ENCODE data around the gene ARHGAP8. TPM values are rescaled to one million over a fixed set of nuclear protein-coding genes. Genes with fewer than 3 reads are reported as not detected.

ARHGAP8 gene
- total and polyA plus RNA-seq, 12 donors, result 0.17 to 0.53 (median 0.33) TPM; not detected in 5

- ATAC-seq (no peak), DNase-seq (no peak)
- no peaks in the 10 kb centered on the region for H3K36me3 ChIP-seq
- no peak overlapping the region for H3K4me3 ChIP-seq
- H3K27ac ChIP-seq, result no peak overlapping the region
- no peak for TF ChIP-seq CTCF (IDR thresholded peaks at IDR 0.05)
- H3K9me3 ChIP-seq, result no peaks in the 10 kb centered on the region
- intact Hi-C loops (cut with DNase I), result no loop called here
- H3K27me3 ChIP-seq, result peaks cover 0 to 20% (median 12%) of the 10 kb centered on the region in 7 donors
- 85 to 89% methylated on average over 21 of the region's 21 CpGs for WGBS, 2 donors
- H3K4me1 ChIP-seq, result peaks cover 0 to 37% (median 19%) of the 10 kb centered on the region in 9 donors
Observed at GRCh38 chr22:44732017-44732561, 20.3 kb upstream of the ARHGAP8 start.

GRCh38 chr22:44732661-44733060 is 19.7 kb upstream of the ARHGAP8 start:
- no peak overlapping the region for H3K4me3 ChIP-seq
- no peak for ATAC-seq
- intact Hi-C loops (cut with DNase I), result no loop called here
- peaks cover 0 to 39% (median 19%) of the 10 kb centered on the region in 9 donors for H3K4me1 ChIP-seq
- no peak overlapping the region for H3K27ac ChIP-seq
- H3K27me3 ChIP-seq, result peaks cover 0 to 26% (median 17%) of the 10 kb centered on the region in 7 donors
- H3K36me3 ChIP-seq, result no peaks in the 10 kb centered on the region
- TF ChIP-seq CTCF (IDR thresholded peaks at IDR 0.05), result no peak
- 91 to 92% methylated on average over 27 of the region's 27 CpGs for WGBS, 2 donors
- DNase-seq, result no peak
- H3K9me3 ChIP-seq, result no peaks in the 10 kb centered on the region

GRCh38 chr22:44733426-44734106 is 18.8 kb upstream of the ARHGAP8 start:
- Histone ChIP-seq H3K4me3 (no peak overlapping the region), H3K9me3 (no peaks in the 10 kb centered on the region), H3K4me1 (peaks cover 0 to 34% (median 18%) of the 10 kb centered on the region in 9 donors), H3K36me3 (no peaks in the 10 kb centered on the region), H3K27me3 (peaks cover 0 to 34% (median 25%) of the 10 kb centered on the region in 7 donors), H3K27ac (no peak overlapping the region)
- no peak for DNase-seq
- no peak for ATAC-seq
- WGBS, 2 donors, result 83 to 89% methylated on average over 14 of the region's 14 CpGs
- no peak for TF ChIP-seq CTCF (IDR thresholded peaks at IDR 0.05)
- intact Hi-C loops (cut with DNase I), result loop anchor here in 4 of 10 donors (2.0 kb wide), 2 partner anchors 35 to 37 kb away; no protein-coding TSS in a partner anchor

GRCh38 chr22:44734278-44734677 is 18.1 kb upstream of the ARHGAP8 start:
- Histone ChIP-seq H3K27ac (no peak overlapping the region), H3K27me3 (peaks cover 0 to 41% (median 31%) of the 10 kb centered on the region in 7 donors), H3K36me3 (no peaks in the 10 kb centered on the region), H3K9me3 (no peaks in the 10 kb centered on the region), H3K4me1 (peaks cover 0 to 27% (median 11%) of the 10 kb centered on the region in 9 donors), H3K4me3 (no peak overlapping the region)
- DNase-seq, result no peak
- 76 to 79% methylated on average over 8 of the region's 8 CpGs for WGBS, 2 donors
- ATAC-seq, result no peak
- intact Hi-C loops (cut with DNase I), result loop anchor here in 4 of 10 donors (2.0 kb wide), 2 partner anchors 35 to 37 kb away; no protein-coding TSS in a partner anchor
- no peak for TF ChIP-seq CTCF (IDR thresholded peaks at IDR 0.05)
